Muscle of back (tissue), 11 donors: ENCODE data around the gene RAB13. TPM values are rescaled to one million over a fixed set of nuclear protein-coding genes. Genes with fewer than 3 reads are reported as not detected.

ENCODE experiments used
- DNase-seq, 3 donors: peaks; one replicate each; pipeline versions ENCODE4 v3.0.0 to v3.0.0-alpha.2; 2013
- polyA plus RNA-seq, 10 donors: library from polyadenylated mRNA; unstranded; fragments of 120-200 nt; gene quantifications; one replicate each; pipeline ENCODE4 v1.2.1, GENCODE V29; 2013; ENCODE audit not compliant: insufficient read length in 10 of 10

RAB13 gene
- polyA plus RNA-seq, 10 donors = 69.1 to 115 (median 81.9) TPM

DNA sequence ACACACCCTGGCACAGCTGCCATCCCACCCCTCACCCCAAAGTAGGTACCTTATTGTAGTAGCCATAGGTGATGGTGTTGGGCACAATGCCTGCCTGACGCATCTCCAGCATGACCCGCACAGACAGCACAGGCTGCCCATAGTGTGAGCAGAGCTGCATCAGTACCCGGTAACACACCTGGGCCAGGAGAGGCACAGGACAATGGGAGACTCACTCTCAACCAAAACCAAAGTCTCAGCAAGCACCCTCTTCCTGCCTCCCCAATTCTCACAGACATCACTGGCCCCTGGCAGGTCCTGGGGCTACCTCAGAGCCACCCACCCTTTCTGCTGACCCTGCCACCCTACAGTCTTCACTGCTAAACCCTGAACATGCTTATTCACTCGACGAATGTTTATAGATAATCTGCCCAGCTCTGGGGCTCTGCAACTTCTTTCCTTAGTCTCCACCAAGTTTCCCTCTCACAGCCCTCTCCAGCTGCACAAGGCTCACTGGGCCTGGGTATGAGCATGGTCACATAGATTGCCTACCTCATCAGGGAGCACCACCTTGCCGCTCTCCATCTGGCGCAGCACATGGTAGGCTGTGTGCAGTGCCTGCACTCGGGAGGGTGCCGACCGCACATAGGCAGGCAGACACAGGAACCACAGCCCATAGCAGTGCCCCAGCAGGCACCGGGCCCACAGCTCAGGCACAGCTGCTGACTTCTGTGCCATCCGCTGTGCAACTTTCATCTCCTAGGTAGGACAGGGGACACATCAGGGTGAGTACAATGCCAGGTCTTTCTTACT, 49.9 kb downstream of the RAB13 start:
- no peak for DNase-seq

DNA sequence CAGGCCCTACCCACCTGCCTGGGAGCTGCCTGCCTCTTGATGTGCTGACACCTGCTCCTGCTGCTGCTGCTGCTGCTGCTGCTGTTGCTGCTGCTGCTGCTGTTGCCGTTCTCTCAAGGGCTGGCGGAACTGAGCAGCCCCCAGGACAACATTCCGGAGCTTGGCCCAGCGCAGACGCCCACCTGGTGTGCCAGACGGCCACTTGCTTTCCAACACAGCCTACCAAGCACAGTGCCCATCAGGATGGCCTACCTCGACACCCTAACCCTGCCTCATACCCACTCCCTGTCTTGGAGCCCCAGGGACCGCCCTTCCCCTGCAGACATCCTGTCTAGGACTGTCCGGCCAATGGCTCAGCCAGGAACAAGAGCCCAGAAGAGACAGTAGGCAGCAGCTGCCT, 51.4 kb downstream of the RAB13 start:
- no peak for DNase-seq

DNA sequence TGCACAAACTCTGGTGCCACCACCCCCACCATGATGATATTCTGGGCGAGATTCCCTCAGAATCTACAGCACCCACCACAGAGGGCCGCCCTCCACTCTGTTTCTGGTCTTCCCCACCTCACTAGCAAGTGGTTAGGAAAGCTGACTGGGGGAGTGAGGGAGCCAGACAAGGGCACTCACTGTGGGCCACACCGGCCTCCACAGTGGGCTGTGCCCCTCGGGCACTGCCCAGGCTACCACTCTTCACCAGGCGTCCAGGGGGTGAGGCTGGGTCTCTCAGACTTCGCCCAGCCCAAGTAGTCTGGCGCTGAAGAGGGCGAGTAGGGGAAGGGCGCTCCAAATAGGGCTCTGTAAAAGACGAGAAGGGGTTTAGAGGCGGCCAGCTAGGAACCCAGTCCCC, 52.2 kb downstream of the RAB13 start:
- no peak for DNase-seq

DNA sequence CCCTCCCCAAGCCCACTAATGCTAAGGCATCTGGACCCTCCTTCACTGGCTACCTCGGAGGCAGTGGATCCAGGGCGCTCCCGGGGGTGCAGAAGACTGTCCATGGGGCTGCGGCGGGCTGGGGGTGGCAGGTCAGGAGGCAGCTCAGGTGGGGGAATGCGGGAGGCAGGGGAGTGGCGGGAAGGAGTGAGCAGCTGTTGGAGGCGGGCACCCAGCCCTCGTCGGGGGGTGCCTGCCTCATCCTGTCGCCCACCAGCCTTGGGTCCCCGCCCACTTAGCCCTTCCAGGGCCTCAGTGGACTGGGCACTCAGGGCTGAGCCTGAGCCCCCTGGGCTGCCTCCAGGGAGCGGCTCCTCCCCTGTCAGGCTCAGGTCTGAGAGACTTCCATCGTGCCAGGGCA, 52.7 kb downstream of the RAB13 start:
- DNase-seq = no peak

DNA sequence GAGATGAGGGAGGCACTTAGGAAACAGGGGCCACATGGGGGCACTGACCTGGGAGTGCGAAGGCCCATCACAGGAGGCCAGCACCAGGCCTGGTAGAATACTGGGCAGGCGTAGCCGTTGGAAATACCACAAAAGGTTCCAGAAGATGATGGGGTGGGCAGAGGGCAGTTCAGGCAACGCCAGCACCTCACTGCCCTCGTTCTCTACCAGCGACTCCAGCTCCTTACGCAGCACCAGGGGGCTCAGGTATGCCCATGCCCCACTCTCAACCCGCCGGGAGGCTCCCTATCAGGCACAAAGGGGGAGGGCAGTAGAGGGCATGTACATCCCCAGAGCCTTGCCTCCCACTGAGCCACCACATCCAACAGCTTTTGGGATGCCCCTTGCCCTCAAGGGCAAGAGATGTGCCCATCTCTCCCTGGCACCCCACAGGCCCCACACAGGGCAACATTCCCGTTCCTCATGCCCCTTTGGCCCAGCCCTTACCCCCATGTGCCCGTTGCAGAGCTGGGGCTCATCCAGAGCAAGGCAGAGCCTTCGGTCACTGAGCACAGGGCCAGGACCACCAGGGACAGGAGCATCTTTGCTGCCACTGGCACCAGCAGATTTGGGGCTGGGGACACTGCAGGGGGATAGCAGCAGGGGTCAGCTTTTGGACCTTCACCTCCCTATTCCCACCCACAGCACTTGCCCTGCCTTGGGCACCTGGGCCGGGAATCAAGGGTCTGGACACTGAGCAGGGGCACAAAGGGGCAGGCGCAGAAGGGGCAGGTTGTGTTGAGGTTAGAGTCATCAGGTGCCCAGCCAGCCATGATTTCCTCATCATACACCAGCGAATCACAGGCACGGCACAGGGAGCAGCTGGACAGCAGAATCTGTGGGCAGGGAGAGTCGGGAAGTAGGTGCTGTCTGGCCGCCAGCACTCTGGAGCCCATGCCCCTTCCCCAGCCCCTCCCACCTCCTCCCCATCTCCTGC, 53.7 kb downstream of the RAB13 start:
- DNase-seq = no peak

Other genes starting within 250 kb of the RAB13 start
- 10 to 100 TPM; 17.9 to 32.7 (median 23.6) TPM for gene SLC27A3, start 210.9 kb downstream of the RAB13 start, polyA plus RNA-seq
- gene GATAD2B, start 63.4 kb downstream of the RAB13 start, polyA plus RNA-seq = 10 to 100 TPM; 12.5 to 20.1 (median 17.9) TPM
- 10 to 100 TPM; 18.7 to 44.4 (median 30.2) TPM for gene DENND4B, start 39.6 kb downstream of the RAB13 start, polyA plus RNA-seq
- 10 to 100 TPM; 16.2 to 30.6 (median 21.2) TPM for gene CRTC2, start 27.7 kb downstream of the RAB13 start, polyA plus RNA-seq
- 10 to 100 TPM; 36.0 to 54.4 (median 43.2) TPM for gene SLC39A1, start 22.8 kb downstream of the RAB13 start, polyA plus RNA-seq
- 10 to 100 TPM in 7 of 10 donors, 1 to 10 TPM in 3; 9.0 to 16.3 (median 12.4) TPM for gene CREB3L4, start 18.4 kb downstream of the RAB13 start, polyA plus RNA-seq
- gene JTB, start 8.7 kb downstream of the RAB13 start, polyA plus RNA-seq = 10 to 100 TPM; 66.7 to 93.8 (median 77.3) TPM
- 1,000 to 10,000 TPM; 2,992 to 4,353 (median 3,555) TPM for gene RPS27, start 4.4 kb upstream of the RAB13 start, polyA plus RNA-seq
- gene NUP210L, start 168.7 kb upstream of the RAB13 start, polyA plus RNA-seq = under 1 TPM in 6 of 10 donors, not detected in 4; 0.07 to 0.18 (median 0.09) TPM
- gene TPM3, start 205.8 kb upstream of the RAB13 start, polyA plus RNA-seq = 100 to 1,000 TPM; 271 to 851 (median 615) TPM
- not detected for gene CFAP141, start 220.0 kb upstream of the RAB13 start, polyA plus RNA-seq
- 100 to 1,000 TPM in 8 of 10 donors, 10 to 100 TPM in 2; 94.8 to 131 (median 111) TPM for gene UBAP2L, start 234.6 kb upstream of the RAB13 start, polyA plus RNA-seq